H54 (cell line): Measurements from ENCODE around the gene METTL21A.

Experiments
- DNase-seq: peaks from one replicate; pipeline ENCODE4 v3.0.0; 2011; ENCODE audit warnings: low spot score, mixed read lengths; ENCODE audit not compliant: insufficient read length
- FAIRE-seq: peaks from 3 replicates; lab custom pipeline; 2011; peaks lifted over from hg19 to GRCh38; lab: Jason Lieb, UNC
- POLR2A ChIP-seq: IDR thresholded peaks from 2 replicates; pipeline ENCODE4 v1.6.1; 2011; ENCODE audit warnings: low read depth, mild to moderate bottlenecking, low read length

METTL21A gene

DNA sequence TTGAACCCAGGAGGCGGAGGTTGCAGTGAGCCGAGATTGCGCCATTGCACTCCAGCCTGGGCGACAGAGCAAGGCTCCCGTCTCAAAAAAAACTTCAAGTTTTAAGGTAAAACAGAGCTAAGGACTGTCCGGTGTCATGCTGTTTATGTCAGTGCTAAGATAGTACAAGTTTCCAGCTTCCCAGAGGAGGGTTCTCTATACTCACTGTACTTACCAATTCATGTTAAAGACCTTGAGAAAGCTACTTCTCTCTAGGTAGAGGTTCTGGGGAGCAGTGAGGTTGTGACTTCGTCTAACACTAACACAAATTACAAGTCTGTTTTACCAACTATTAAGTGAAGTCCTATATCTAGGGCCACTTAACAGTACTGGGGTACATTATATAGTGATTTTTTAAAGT is 18.8 kb downstream of the METTL21A start:
- DNase-seq (no peak), FAIRE-seq (no peak)
- no peak for TF ChIP-seq POLR2A

DNA sequence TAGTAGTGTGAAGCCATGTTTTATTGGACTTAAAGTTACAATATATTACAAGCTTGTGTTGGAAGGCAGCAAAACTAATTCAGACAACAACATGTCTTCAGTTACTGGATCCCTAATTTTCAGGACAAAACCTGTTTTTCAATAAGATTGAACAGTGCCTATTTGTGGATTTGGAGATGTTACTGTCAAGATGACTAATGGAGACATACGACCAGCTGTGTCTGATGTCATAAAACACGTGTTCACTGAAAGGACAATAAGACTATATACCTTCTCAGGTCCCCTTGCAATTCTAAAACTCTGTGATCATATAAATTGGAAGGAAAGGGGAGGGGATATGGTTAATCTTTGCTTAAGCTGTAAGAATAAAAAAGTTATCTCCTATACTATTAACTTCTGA is 21.7 kb downstream of the METTL21A start:
- no peak for TF ChIP-seq POLR2A
- FAIRE-seq: peak; percentile 43

DNA sequence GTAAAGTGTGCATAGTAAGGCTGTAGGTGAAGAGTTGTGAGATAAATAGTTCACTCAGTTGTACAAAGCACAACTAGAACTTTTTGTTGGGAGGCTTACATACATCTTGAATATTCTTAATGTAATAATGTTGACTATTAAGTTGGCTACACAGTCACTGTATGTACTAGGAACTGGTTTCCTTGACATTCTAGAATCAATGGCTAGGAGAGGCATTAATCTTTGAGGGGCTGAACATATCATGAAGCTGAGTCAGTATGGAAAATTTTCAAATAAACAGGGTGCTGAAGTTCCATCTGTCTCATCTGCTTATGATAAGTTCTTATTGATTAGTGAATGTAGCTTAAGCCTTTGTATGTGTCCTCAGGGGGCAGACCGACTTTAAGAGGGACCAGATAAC is 23.4 kb downstream of the METTL21A start:
- FAIRE-seq (no peak), DNase-seq (no peak)

More for the DNA sequence above, 21.7 kb downstream of the METTL21A start:
- no peak for DNase-seq

DNA sequence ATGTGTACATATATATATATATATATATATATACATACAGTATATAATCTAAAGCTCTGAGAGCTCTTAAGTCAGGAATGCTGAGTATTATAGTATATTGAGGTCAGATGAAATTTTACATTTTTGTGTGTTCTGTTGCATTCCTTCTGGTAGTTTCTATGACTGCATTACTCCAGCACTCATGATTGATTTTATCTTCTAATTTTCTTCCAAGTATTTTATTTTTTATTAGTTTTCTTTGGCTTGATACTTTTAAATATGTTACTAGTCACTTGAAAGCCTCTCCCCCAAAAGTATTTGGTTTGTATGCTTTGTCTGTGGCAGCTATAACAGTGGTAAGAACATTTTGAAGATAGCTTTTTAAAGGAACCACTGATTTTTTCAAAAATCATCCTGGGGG is 25.0 kb downstream of the METTL21A start:
- FAIRE-seq (no peak), DNase-seq (no peak)
- no peak for TF ChIP-seq POLR2A

More for the DNA sequence above, 23.4 kb downstream of the METTL21A start:
- TF ChIP-seq POLR2A: no peak

DNA sequence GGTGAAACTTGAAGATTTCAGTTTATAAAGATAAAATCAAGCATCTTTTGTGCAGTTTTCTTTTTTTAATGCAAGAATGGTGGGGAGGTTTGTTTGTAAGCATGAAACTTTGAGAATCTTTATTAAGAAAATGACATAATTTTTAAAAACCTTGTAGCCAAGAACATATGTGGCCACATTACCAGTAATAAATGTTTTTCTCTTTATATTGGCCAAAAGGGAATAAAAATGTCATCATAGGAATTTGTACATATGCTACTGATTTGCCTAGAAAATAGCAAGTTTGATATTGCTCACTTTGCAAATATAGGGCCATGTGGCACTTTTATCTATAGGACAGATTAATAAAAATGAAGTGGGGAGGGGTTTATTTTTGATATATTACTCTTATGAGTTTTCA is 25.6 kb downstream of the METTL21A start:
- FAIRE-seq (no peak), DNase-seq (no peak)
- TF ChIP-seq POLR2A: no peak

DNA sequence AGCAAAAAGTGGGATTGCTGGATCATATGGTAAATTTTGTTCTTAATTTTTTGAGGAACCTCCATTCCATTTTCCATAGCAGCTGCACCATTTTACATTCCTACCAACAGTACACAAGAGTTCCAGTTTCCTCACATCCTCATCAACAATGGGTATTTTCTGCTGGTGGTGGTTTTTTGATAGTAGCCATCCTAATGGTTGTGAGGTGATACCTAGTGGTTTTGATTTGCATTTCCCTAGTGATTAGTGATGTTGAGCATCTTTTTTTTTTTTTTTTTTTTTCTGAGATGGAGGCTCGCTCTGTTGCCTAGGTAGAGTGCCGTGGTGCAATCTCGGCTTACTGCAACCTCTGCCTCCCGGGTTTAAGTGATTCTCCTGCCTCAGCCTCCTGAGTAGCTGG is 30.5 kb downstream of the METTL21A start:
- TF ChIP-seq POLR2A: no peak
- DNase-seq (no peak), FAIRE-seq (no peak)

DNA sequence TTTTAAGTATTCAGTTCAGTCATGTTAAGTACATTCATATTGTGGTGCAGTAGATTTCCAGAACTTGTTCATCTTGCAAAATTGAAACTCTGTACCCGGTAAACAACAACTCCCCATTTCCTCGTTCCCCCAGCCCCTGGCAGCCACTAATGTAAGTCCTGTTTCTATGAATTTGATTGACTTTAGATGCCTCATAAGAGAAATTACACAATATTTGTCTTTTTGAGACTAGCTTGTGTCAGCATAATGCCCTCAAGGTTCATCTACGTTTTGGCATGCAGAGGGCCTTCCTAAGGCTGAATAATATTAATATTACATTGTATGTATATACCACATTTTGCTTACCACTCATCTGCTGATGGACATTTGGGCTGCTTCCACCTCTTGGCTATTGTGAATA is 30.9 kb downstream of the METTL21A start:
- TF ChIP-seq POLR2A: no peak
- DNase-seq (no peak), FAIRE-seq (no peak)

DNA sequence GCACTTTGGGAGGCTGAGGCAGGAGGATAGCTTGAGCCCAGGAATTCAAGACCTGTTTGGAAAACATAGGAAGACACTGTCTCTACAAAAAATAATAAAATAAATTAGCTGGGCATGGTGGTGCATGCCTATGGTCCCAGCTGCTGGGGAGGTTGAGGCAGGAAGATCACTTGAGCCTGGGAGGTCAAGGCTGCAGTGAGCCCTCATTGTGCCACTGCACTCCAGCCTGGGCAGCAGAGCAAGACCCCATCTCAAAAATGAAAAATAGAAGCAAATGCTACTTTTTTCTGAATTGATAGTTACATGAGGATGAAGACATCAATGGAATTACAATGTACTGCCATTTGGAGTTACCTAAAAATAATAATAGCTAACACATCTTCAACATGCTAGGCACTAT is 31.9 kb downstream of the METTL21A start:
- DNase-seq (no peak), FAIRE-seq (no peak)
- TF ChIP-seq POLR2A: no peak

DNA sequence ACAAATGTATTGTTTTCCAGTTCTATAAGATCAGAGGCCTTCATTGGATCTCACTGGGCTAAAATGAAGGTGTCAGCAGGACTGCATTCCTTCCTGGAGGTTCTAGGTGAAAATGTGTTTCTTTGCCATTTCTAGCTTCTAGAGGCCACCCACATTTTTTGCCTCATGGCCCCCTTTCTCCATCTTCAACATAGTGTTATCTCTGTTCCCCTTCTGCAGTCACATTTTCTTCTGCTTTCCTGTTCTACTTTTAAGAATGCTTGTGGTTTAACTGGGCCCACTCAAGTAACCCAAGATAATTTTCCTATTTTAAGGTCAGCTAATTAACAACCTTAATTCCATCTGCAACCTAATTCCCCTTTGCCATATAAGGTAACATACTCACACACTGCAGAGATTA is 36.1 kb downstream of the METTL21A start:
- TF ChIP-seq POLR2A: no peak
- FAIRE-seq: no peak
- no peak for DNase-seq

DNA sequence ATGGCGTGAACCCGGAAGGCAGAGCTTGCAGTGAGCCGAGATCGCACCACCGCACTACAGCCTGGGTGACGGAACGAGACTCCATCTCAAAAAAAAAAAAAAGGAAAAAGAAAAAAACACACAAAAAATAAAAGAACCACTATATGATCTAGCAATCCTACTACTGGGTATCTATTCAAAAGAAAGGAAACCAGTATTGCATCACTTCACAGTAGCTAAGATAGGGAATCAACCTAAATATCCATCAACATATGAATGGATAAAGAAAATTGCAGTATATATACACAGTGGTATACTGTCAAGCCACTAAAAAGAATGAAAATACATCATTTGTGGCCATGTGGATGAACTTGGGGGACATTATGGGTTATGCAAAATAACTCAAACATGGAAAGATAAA is 37.9 kb downstream of the METTL21A start:
- FAIRE-seq (no peak), DNase-seq (no peak)
- no peak for TF ChIP-seq POLR2A

DNA sequence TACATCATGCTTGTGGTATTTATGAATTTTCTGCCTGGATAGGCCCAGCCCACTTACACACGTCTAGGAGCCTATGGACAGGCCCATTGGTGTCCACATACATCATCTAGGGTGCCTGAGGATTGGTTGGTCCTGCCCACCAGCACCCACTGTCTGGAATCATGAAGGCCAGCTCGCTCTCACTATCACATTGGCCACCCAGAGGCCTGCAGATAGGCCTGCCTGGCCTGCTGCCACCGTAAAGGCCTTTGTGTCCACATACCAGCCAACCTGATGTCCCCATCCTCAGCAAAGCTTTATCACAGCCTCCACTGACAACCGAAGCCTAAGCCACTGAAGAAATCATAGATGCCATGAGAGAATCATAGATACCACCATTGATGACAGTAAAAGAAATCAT is 40.2 kb downstream of the METTL21A start:
- FAIRE-seq (no peak), DNase-seq (no peak)
- TF ChIP-seq POLR2A: no peak

DNA sequence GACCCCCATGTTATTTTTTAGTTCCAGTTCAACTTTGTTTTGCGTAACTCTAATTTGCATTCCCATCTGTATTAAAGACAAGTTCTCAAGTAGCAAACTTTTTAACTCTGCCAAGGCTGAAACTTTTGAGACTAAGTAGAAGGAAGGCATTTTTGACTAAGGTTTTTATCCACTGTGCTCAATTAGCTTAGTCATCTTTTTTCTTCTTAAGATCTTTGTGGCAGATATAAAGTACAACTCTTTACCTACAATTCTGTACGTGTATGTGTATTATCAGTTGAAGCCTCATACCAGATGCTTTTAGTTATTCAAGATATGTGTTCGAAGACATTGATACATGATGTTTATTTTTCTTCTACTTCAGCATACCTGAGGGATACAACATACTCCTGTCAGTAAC is 53.8 kb downstream of the METTL21A start:
- FAIRE-seq (no peak), DNase-seq (no peak)
- TF ChIP-seq POLR2A: no peak

DNA sequence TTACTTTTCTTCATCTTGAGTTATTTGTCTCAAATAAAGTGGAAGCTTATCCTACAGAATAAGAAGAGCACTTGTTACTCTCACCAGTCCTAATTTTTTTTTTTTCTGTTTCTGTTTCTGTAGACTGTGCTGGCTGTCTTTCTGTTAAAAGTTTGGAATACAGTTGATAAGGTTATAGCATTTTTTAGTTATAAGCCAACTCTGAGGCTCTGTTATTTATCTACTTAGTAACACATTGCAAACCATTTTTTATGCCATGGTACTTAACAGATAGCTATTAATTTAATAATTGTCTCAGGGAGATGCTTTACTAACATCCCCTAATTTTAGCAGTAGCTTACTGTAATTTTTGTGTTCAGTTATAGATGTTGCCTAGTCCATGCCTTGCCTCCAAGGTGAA is 57.5 kb downstream of the METTL21A start:
- TF ChIP-seq POLR2A: no peak
- FAIRE-seq (no peak), DNase-seq (no peak)

DNA sequence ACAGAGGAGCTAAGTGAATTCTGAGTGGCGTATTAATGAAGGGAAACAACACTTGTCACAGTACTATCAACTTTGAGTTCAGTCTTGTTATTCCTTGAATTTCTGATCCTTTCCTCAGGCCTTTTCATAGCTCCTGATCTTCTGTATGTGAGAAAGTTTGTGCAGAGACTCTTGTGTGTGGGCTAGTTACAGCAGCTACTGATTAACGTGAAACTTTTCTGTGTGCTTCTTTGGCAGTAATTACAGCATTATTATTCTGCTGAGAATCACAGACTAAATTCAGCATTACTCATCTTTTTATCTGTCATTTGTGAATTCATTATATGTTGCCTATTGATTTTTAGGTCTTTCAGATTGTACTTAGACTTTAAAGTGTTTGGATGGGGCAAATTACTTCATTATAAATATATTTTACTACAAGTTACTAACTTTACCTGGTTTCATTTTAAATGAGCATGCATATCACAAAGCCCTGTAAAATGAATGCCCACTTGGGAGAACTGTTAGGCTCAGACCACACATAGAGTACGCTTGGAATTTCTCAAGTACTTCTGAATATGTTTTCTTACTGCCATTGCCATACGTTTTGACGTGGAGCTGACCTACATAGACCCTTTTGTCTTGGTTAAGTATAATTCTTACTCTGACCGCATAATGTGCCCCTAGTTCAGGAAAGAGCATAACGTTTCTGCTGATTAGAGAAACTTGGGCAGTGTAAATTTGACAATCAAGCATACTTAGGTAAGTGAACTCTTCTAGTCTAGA is 59.3 kb downstream of the METTL21A start:
- FAIRE-seq: peak; percentile 36
- no peak for TF ChIP-seq POLR2A

More for the DNA sequence above, 59.3 kb downstream of the METTL21A start:
- DNase-seq: no peak
